ENCODE measurements around the gene ADCY1.
"Not testable (repeated sequence)": the region's sequence is repeated elsewhere in the genome, so short reads cannot be mapped to it uniquely, and the experiment has no call there.

The ADCY1 gene

GRCh38 chr7:45573661-45574415, at the start of gene ADCY1:
TSS of gene ADCY1 (plus strand) at chr7:45574368. CDS start at chr7:45574544, 176 bp downstream.
- no peak for DNase-seq

- DNase-seq, result no peak
These were observed 49.7 kb upstream of the ADCY1 start for GRCh38 chr7:45524445-45524844.

- no peak for DNase-seq
These were observed 49.1 kb upstream of the ADCY1 start for GRCh38 chr7:45525057-45525456.

DNA sequence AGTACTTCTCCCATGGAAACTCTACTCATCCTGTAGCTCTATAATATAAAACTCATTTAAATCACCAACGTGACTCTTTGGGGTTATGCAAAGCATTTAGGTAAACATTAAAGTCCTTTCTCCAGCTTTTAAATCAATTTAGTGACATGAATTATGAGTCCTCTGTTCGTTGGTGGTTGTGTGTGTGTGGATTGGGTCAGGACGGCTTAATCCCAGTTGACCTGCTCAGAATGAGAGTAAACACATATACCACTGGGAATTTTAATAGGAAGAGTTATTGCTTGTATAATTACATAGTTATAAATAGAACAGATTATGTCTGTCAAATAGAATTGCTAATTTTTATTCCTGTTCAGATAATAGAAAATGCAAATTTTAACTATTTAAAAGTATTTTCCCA, 30.7 kb upstream of the ADCY1 start:
- DNase-seq, result no peak

- not testable (repeated sequence) for DNase-seq
These were observed 29.0 kb upstream of the ADCY1 start for GRCh38 chr7:45545105-45545710.

- DNase-seq, result not testable (repeated sequence)
These were observed 25.3 kb upstream of the ADCY1 start for GRCh38 chr7:45548917-45549316.

DNA sequence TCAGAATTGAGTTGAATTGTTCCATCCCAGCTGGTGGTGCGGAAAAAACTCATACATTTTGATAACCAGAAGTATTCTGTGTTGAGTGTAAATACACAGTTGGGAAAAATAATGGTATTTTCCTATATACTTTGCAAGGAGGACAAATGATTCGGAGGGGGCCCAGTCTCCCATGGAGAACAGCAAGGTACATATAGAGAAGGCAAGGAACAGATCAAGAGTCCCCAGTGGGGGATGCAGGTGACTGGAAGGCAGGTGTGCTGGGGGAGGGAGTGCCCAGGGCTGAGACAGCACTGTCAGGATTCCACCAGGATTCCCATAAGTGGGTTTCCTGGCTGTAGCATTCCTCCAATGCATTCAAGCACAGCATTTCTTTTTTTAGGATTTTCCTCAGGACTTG, 10.8 kb upstream of the ADCY1 start:
- no peak for DNase-seq

- DNase-seq, result no peak
These were observed 10.2 kb upstream of the ADCY1 start for GRCh38 chr7:45563941-45564461.

GRCh38 chr7:45564485-45564884, 9.7 kb upstream of the ADCY1 start:
- DNase-seq, result no peak

- no peak for DNase-seq
These were observed 9.2 kb upstream of the ADCY1 start for GRCh38 chr7:45564886-45565455.

GRCh38 chr7:45566386-45566785, 7.8 kb upstream of the ADCY1 start:
- DNase-seq, result no peak

DNA sequence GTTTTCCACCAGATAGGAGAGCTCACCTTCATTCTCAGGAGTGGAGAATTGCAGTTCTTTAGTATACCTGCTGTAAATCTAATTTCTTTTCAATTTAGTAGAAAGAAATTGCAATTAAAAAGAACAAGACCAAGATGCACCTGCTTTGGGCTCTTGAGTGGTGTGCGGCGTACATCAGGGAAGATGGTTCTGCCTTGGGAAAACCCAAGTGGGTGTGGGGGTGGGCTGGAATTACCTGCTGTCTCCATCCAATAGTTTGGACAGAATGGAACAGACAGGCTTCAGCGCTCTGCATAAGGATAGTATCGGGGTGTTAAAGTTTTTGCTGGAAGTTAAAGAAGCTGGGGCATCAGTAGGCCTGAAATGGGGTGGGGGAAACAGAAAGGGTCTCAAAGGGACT, 7.2 kb upstream of the ADCY1 start:
- DNase-seq, result no peak

DNA sequence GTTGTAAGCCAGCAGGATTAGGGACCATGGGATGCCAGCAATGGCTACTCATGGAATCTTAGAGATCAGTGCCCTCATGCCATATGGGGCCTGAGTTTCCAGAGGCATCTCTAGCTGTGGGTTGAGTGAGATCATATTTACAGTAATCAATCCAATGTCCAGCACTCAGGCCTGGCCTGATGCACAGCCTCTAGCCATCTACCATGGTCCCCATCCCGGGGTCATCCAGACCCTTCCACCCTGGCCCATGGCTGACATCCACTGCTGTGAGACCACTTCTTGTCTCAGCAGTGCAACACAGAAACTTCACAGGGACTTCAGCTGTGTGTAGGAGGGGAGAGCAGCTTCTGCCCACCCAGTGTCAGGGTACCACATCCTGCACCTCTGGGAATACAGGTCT, 6.5 kb upstream of the ADCY1 start:
- no peak for DNase-seq

- no peak for DNase-seq
These were observed 5.5 kb upstream of the ADCY1 start for GRCh38 chr7:45568536-45569289.

GRCh38 chr7:45569290-45569685, 4.9 kb upstream of the ADCY1 start:
- DNase-seq, result no peak

DNA sequence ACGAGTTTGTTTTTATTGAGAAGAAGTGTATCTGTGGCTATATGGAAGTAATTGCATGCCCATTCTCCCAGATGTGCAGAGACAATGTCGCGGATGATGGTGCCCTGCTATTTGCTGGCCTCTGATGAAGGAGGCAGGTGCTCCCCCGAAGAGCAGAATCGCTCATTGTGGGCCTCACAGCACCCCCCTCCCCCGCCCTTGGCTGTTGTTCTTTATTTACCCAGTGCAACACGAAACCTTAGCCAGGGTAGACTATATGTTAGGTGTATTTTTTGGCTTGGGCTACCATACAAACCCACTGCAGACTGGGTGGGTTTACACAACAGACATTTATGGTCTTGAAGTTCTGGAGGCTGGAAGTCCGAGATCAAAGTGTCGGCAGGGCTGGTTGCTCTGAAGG, 3.4 kb upstream of the ADCY1 start:
- no peak for DNase-seq

- DNase-seq, result no peak
These were observed 964 bp upstream of the ADCY1 start for GRCh38 chr7:45573204-45573603.

DNA sequence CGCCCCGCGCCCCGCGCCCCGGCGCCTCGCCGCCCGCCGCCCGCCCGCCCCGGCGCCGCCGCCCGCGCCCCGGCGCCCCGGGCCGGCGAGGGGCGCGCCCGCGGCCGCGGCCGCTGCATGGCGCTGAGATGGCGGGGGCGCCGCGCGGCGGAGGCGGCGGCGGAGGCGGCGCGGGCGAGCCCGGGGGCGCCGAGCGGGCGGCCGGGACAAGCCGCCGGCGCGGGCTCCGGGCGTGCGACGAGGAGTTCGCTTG, 174 bp downstream of the ADCY1 start:
- no peak for DNase-seq

DNA sequence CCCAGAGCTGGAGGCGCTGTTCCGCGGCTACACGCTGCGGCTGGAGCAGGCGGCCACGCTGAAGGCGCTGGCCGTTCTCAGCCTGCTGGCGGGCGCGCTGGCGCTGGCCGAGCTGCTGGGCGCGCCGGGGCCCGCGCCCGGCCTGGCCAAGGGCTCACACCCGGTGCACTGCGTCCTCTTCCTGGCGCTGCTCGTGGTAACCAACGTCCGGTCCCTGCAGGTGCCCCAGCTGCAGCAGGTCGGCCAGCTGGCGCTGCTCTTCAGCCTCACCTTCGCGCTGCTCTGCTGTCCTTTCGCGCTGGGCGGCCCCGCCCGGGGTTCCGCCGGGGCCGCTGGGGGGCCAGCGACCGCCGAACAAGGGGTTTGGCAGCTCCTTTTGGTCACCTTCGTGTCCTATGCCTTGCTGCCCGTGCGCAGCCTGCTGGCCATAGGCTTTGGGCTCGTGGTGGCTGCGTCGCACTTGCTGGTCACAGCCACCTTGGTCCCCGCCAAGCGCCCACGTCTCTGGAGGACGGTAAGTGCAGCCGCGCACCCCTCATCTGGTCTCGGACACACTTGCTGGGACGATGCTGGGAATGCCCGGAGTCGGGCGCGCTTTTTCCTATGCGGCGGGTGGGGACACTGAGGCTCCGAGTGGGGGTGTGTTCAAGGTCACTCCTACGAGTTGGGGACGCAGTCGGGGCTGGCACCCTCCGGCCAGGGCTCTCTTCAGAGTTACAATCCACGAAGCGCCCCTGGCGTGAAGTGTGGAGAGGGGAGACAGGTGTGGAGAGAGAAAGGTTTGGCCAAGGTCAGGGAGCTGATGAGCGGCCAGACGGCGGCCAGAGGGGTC, 717 bp downstream of the ADCY1 start:
- no peak for DNase-seq

GRCh38 chr7:45575501-45576248, 1.5 kb downstream of the ADCY1 start:
- DNase-seq, result no peak

DNA sequence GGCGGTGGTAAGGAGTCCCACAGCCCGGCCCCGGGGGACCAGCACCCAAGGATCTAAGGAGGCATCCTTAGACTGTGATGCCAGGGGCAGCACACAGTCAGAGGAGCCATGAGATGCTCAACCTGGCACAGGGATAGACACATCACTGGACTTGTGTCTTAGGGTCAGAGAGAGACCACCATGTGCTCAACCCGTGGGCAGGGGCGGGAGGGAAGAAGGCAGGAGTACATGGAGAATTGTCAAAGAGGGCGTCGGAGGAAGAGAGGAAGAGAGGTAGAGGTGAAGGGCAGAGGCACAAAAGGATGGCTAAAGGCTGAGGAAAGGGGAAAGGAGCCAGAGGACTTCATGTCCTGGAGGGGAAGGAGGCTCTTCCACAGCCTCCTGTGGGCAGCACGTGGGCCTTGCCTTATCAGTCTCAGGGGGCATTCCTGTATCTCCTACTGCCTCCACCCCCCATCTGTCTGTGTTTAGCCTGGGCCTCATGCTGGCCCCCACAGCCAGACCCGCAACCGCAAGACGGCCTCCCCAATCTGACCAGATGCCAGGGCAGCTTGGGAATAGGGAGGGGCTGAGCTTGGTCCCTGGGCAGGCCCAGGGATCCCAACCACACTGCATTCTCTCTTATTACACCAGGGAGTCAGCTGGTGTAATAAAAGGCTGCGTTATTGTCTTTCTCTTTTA, 2.2 kb downstream of the ADCY1 start:
- no peak for DNase-seq
